Thoracic aorta (tissue), 2 donors: Measurements from ENCODE around the gene GFM1. TPM values are rescaled to one million over a fixed set of nuclear protein-coding genes. Genes with fewer than 3 reads are reported as not detected.

Experiments
- ATAC-seq: fragments of 150-250 bp; one replicate; pipeline ENCODE4 v1.8.0; 2017; ENCODE audit warnings: low read depth; ENCODE audit not compliant: insufficient number of reproducible peaks, low FRiP score
- DNase-seq: peaks from one replicate; pipeline ENCODE4 v3.0.0-alpha.2; 2020; ENCODE audit warnings: low spot score
- H3K27ac ChIP-seq, 2 donors: fragments of 200-600 bp; sonication (generic); 1 replicate in 1 of 2; 2 replicates in 1 of 2; pipeline ENCODE4 v1.5.1; 2016; ENCODE audit warnings: mild to moderate bottlenecking in 2 of 2, moderate library complexity in 2 of 2
- H3K27me3 ChIP-seq: fragments of 200-600 bp; sonication (generic); replicated peaks from 2 replicates; pipeline ENCODE4 v1.6.0; 2016; ENCODE audit warnings: mild to moderate bottlenecking; ENCODE audit not compliant: insufficient read depth
- H3K36me3 ChIP-seq: fragments of 200-600 bp; sonication (generic); one replicate; pipeline ENCODE4 v1.5.1; 2016
- H3K4me1 ChIP-seq, 2 donors: fragments of 200-600 bp; sonication (generic); 1 replicate in 1 of 2; 2 replicates in 1 of 2; pipeline versions ENCODE4 v1.5.1 to v1.6.0; 2016; ENCODE audit warnings: low read depth in 2 of 2, mild to moderate bottlenecking in 1 of 2; ENCODE audit not compliant: control insufficient read depth in 1 of 2
- H3K4me3 ChIP-seq: fragments of 200-600 bp; sonication (generic); 2 replicates; pipeline ENCODE4 v1.5.1; 2016; ENCODE audit warnings: mild to moderate bottlenecking
- H3K9me3 ChIP-seq: fragments of 200-600 bp; sonication (generic); 2 replicates; pipeline ENCODE4 v1.5.1; 2016
- total RNA-seq, 2 donors: library from RNA; depleted of rRNA; stranded (reverse); fragments of >200 nt; gene quantifications; one replicate each; pipeline versions ENCODE4 v1.1.0 to v1.2.3, GENCODE V29; 2016
- TF ChIP-seq, protein P1 (sequence below): fragments of 200-600 bp; sonication (generic); IDR thresholded peaks from one replicate; pipeline ENCODE4 v1.5.1; 2019; ENCODE audit warnings: antibody characterized with exemption

GFM1 gene
- total RNA-seq, 2 donors from 2014 or later: 20.0 to 87.1 TPM

DNA sequence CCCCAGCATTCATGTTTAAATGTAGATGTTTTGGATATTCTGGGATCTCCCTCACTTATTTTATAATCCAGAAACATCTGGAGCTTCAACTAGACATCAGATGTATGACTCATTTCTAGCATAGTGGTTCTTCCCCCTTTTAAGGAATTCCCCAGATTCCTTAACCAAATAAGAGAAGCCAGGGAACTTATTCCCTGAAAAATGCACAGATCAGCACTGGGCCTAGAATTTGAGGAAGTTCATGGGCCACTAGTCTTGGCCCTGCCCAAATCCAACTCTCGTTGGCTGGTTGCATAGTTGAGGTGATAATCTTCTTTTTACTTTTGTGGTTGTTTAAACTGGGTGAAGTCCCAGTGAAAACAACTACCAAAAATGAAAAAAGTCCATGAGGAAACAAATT, 67.6 kb downstream of the GFM1 start:
- Histone ChIP-seq H3K4me1 (peaks cover 20 to 33% of the 10 kb centered on the region in 2 donors), H3K9me3 (no peaks in the 10 kb centered on the region), H3K27me3 (no peaks in the 10 kb centered on the region), H3K4me3 (no peak overlapping the region), H3K36me3 (no peaks in the 10 kb centered on the region), H3K27ac (peak overlapping the region; percentile 18 to 54)
- no peak for ATAC-seq
- TF ChIP-seq, protein P1, sequence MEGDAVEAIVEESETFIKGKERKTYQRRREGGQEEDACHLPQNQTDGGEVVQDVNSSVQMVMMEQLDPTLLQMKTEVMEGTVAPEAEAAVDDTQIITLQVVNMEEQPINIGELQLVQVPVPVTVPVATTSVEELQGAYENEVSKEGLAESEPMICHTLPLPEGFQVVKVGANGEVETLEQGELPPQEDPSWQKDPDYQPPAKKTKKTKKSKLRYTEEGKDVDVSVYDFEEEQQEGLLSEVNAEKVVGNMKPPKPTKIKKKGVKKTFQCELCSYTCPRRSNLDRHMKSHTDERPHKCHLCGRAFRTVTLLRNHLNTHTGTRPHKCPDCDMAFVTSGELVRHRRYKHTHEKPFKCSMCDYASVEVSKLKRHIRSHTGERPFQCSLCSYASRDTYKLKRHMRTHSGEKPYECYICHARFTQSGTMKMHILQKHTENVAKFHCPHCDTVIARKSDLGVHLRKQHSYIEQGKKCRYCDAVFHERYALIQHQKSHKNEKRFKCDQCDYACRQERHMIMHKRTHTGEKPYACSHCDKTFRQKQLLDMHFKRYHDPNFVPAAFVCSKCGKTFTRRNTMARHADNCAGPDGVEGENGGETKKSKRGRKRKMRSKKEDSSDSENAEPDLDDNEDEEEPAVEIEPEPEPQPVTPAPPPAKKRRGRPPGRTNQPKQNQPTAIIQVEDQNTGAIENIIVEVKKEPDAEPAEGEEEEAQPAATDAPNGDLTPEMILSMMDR: no peak
- no peak for DNase-seq

DNA sequence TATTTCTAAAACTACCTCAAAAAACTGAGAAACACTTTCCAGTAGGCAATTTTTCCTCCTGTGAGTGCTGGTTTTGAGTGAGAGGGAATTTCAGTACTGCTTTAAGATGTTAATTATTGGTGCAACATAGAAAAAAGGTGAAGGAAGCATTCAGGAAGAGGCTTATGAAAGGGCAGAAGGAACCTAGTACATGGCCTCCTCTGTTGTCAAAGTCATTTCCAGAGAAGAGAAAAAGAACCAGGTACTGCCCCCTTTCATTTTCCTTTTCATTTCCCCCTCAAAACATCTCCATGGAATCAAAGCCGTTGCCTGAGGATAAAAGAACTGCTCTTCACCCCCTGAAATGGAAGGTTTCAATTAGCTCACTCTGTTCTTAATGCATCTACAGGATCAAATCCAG, 68.1 kb downstream of the GFM1 start:
- Histone ChIP-seq H3K4me3 (no peak overlapping the region), H3K9me3 (no peaks in the 10 kb centered on the region), H3K27ac (peak overlapping the region; percentile 18 to 54), H3K27me3 (no peaks in the 10 kb centered on the region), H3K4me1 (peaks cover 20 to 33% of the 10 kb centered on the region in 2 donors), H3K36me3 (no peaks in the 10 kb centered on the region)
- ATAC-seq: no peak
- DNase-seq: no peak
- TF ChIP-seq, protein P1: no peak

DNA sequence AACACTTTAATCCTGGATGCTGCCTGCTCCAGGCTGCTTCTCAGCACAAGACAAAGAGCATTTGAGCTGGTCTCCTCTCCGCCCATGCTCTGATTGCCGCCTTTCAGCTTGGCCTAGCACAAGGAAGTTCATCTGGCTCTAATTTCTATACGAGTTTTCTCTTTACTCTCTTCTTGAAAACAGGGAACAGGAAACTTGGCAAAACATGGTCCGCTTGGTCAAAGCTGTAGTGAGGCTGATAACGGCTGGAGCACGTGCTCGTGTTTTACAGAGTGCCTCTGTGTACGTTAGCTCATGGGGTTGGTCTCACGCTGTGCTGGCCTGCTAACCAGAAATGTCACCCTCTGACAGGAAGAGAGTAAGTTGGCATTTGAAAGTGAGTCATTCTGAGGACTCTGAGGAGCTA, 68.8 kb downstream of the GFM1 start:
- ATAC-seq (peak; percentile 37), DNase-seq (no peak)
- H3K27ac ChIP-seq: peak overlapping the region; percentile 18 to 54

DNA sequence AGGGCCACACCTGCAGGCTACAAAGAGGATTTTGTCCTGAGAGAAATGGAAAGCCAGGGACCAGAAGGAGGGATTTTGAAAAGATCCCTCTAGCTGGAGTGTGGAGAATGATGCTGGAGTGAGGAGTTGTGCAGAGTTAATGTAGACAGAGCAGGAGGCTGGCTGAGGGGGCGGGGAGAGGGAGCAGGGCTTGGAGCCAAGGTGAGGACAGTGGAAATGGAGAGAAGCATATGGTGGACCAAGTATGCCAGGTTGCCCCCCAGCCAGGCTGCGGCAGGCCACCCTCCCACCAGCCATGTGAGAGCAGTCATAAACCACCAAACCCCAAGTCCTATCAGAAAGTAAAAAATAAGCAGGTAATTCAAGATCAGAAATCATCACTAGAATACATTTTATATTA, 73.2 kb downstream of the GFM1 start:
- DNase-seq (no peak), ATAC-seq (no peak)
- no peaks in the 10 kb centered on the region for H3K27me3 ChIP-seq
- no peak overlapping the region for H3K27ac ChIP-seq
- no peak overlapping the region for H3K4me3 ChIP-seq
- H3K4me1 ChIP-seq: peaks cover 8 to 28% of the 10 kb centered on the region in 2 donors
- no peaks in the 10 kb centered on the region for H3K36me3 ChIP-seq
- TF ChIP-seq, protein P1: no peak
- H3K9me3 ChIP-seq: no peaks in the 10 kb centered on the region

More for the DNA sequence above, 68.8 kb downstream of the GFM1 start:
- Histone ChIP-seq H3K9me3 (no peaks in the 10 kb centered on the region), H3K36me3 (no peaks in the 10 kb centered on the region), H3K4me3 (no peak overlapping the region), H3K27me3 (no peaks in the 10 kb centered on the region), H3K4me1 (peaks cover 20 to 34% of the 10 kb centered on the region in 2 donors)
- TF ChIP-seq, protein P1: no peak

DNA sequence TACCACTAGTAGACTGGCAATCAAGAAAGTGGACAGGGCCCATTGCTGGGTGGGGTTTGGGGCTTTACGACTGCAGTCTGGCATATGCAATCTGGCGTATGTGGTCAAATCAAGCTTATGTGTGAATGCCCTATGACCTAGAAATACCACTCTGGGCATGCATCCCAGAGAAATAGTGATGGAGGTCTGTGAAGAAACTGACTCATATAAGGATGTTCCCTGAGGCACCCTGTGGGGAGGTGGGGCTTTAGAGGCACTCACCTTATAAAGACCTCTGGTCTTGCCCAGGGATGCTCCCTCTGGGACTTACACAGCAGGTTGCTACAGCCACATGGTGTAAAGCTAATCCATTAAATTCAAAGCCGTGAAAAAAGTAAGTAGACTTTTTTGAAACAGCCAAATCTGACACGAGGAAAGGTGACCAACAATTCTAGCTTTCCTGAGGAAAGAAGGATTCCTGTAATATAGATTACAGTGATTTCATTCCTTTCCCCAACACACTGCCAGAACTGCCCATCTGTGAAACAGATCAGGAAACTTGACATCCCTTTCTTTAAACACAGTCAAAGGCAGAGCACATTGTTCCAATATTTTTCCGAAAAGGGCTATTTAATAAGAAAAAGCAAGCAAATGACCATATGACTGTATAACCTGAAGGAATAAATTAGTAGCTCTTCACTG, 74.3 kb downstream of the GFM1 start:
- H3K27ac ChIP-seq: no peak overlapping the region
- no peaks in the 10 kb centered on the region for H3K9me3 ChIP-seq
- no peak for DNase-seq
- no peak for ATAC-seq
- H3K27me3 ChIP-seq: no peaks in the 10 kb centered on the region
- H3K36me3 ChIP-seq: no peaks in the 10 kb centered on the region
- no peak overlapping the region for H3K4me3 ChIP-seq
- H3K4me1 ChIP-seq: peaks cover 13 to 28% of the 10 kb centered on the region in 2 donors
- TF ChIP-seq, protein P1: no peak
